ENCODE measurements around the gene ZNF507.
"Not testable (repeated sequence)": the region's sequence is repeated elsewhere in the genome, so short reads cannot be mapped to it uniquely, and the experiment has no call there.

The ZNF507 gene

GRCh38 chr19:32415246-32415645 lies 69.8 kb downstream of the ZNF507 start:
- no peak overlapping the region for H2AFZ ChIP-seq (ENCODE audit: low read length, unreplicated experiment)
- H3K27ac ChIP-seq (ENCODE audit: low read depth, low read length), result no peak overlapping the region
- H3K4me3 ChIP-seq (ENCODE audit: low read depth, low read length), result no peak overlapping the region
- H3K79me2 ChIP-seq (ENCODE audit: control insufficient read depth, insufficient read depth, low read length, unreplicated experiment), result no peaks in the 10 kb centered on the region
- peaks cover 2% of the 10 kb centered on the region for H3K36me3 ChIP-seq (ENCODE audit: insufficient read depth, low read length)
- H3K4me1 ChIP-seq (ENCODE audit: control insufficient read depth, insufficient read depth, low read length, unreplicated experiment), result no peaks in the 10 kb centered on the region
- no peaks in the 10 kb centered on the region for H3K27me3 ChIP-seq (ENCODE audit: insufficient read depth, low read length)

- Histone ChIP-seq H3K27me3 (ENCODE audit: insufficient read depth, low read length) (no peaks in the 10 kb centered on the region), H3K27ac (ENCODE audit: low read depth, low read length) (no peak overlapping the region), H2AFZ (ENCODE audit: low read length, unreplicated experiment) (no peak overlapping the region), H3K4me3 (ENCODE audit: low read depth, low read length) (no peak overlapping the region), H3K4me1 (ENCODE audit: control insufficient read depth, insufficient read depth, low read length, unreplicated experiment) (no peaks in the 10 kb centered on the region), H3K36me3 (ENCODE audit: insufficient read depth, low read length) (peaks cover 2% of the 10 kb centered on the region), H3K79me2 (ENCODE audit: control insufficient read depth, insufficient read depth, low read length, unreplicated experiment) (no peaks in the 10 kb centered on the region)
Observed at GRCh38 chr19:32415669-32416068, 70.3 kb downstream of the ZNF507 start.

GRCh38 chr19:32416749-32417456 lies 71.5 kb downstream of the ZNF507 start:
- Histone ChIP-seq H3K27ac (ENCODE audit: low read depth, low read length) (no peak overlapping the region), H3K36me3 (ENCODE audit: insufficient read depth, low read length) (no peaks in the 10 kb centered on the region; the same call in 1 of the 2 replicates), H3K27me3 (ENCODE audit: insufficient read depth, low read length) (no peaks in the 10 kb centered on the region)

GRCh38 chr19:32418155-32418554 lies 72.7 kb downstream of the ZNF507 start:
- no peaks in the 10 kb centered on the region; the same call in 1 of the 2 replicates for H3K36me3 ChIP-seq (ENCODE audit: insufficient read depth, low read length)
- no peak overlapping the region for H2AFZ ChIP-seq (ENCODE audit: low read length, unreplicated experiment)
- H3K27me3 ChIP-seq (ENCODE audit: insufficient read depth, low read length), result no peaks in the 10 kb centered on the region

More at GRCh38 chr19:32416749-32417456, 71.5 kb downstream of the ZNF507 start:
- H3K4me1 ChIP-seq (ENCODE audit: control insufficient read depth, insufficient read depth, low read length, unreplicated experiment), result no peaks in the 10 kb centered on the region
- H2AFZ ChIP-seq (ENCODE audit: low read length, unreplicated experiment), result no peak overlapping the region
- H3K79me2 ChIP-seq (ENCODE audit: control insufficient read depth, insufficient read depth, low read length, unreplicated experiment), result no peaks in the 10 kb centered on the region
- H3K4me3 ChIP-seq (ENCODE audit: low read depth, low read length), result no peak overlapping the region

GRCh38 chr19:32421589-32422361 lies 76.4 kb downstream of the ZNF507 start:
- Histone ChIP-seq H3K79me2 (ENCODE audit: control insufficient read depth, insufficient read depth, low read length, unreplicated experiment) (no peaks in the 10 kb centered on the region), H2AFZ (ENCODE audit: low read length, unreplicated experiment) (no peak overlapping the region), H3K27me3 (ENCODE audit: insufficient read depth, low read length) (no peaks in the 10 kb centered on the region), H3K36me3 (ENCODE audit: insufficient read depth, low read length) (no peaks in the 10 kb centered on the region), H3K27ac (ENCODE audit: low read depth, low read length) (no peak overlapping the region), H3K4me3 (ENCODE audit: low read depth, low read length) (no peak overlapping the region), H3K4me1 (ENCODE audit: control insufficient read depth, insufficient read depth, low read length, unreplicated experiment) (no peaks in the 10 kb centered on the region)

More at GRCh38 chr19:32418155-32418554, 72.7 kb downstream of the ZNF507 start:
- Histone ChIP-seq H3K4me1 (ENCODE audit: control insufficient read depth, insufficient read depth, low read length, unreplicated experiment) (no peaks in the 10 kb centered on the region), H3K27ac (ENCODE audit: low read depth, low read length) (no peak overlapping the region), H3K79me2 (ENCODE audit: control insufficient read depth, insufficient read depth, low read length, unreplicated experiment) (no peaks in the 10 kb centered on the region), H3K4me3 (ENCODE audit: low read depth, low read length) (no peak overlapping the region)

GRCh38 chr19:32422435-32422834 lies 77.0 kb downstream of the ZNF507 start:
- Histone ChIP-seq H3K79me2 (ENCODE audit: control insufficient read depth, insufficient read depth, low read length, unreplicated experiment) (no peaks in the 10 kb centered on the region), H3K4me1 (ENCODE audit: control insufficient read depth, insufficient read depth, low read length, unreplicated experiment) (no peaks in the 10 kb centered on the region), H3K27ac (ENCODE audit: low read depth, low read length) (no peak overlapping the region), H2AFZ (ENCODE audit: low read length, unreplicated experiment) (no peak overlapping the region), H3K36me3 (ENCODE audit: insufficient read depth, low read length) (no peaks in the 10 kb centered on the region), H3K4me3 (ENCODE audit: low read depth, low read length) (no peak overlapping the region), H3K27me3 (ENCODE audit: insufficient read depth, low read length) (no peaks in the 10 kb centered on the region)

- not testable (repeated sequence) for H3K4me1 ChIP-seq (ENCODE audit: control insufficient read depth, insufficient read depth, low read length, unreplicated experiment); H3K27me3 ChIP-seq (ENCODE audit: insufficient read depth, low read length); H3K79me2 ChIP-seq (ENCODE audit: control insufficient read depth, insufficient read depth, low read length, unreplicated experiment); H3K36me3 ChIP-seq (ENCODE audit: insufficient read depth, low read length); H3K27ac ChIP-seq (ENCODE audit: low read depth, low read length); H2AFZ ChIP-seq (ENCODE audit: low read length, unreplicated experiment); H3K4me3 ChIP-seq (ENCODE audit: low read depth, low read length)
Observed at GRCh38 chr19:32423944-32424343, 78.5 kb downstream of the ZNF507 start.

- Histone ChIP-seq H3K36me3 (ENCODE audit: insufficient read depth, low read length) (no peaks in the 10 kb centered on the region), H3K4me1 (ENCODE audit: control insufficient read depth, insufficient read depth, low read length, unreplicated experiment) (no peaks in the 10 kb centered on the region)
Observed at GRCh38 chr19:32427536-32427935, 82.1 kb downstream of the ZNF507 start.

GRCh38 chr19:32436692-32437091 lies 91.3 kb downstream of the ZNF507 start:
- no peak overlapping the region for H3K27ac ChIP-seq (ENCODE audit: low read depth, low read length)
- no peak overlapping the region for H2AFZ ChIP-seq (ENCODE audit: low read length, unreplicated experiment)
- H3K79me2 ChIP-seq (ENCODE audit: control insufficient read depth, insufficient read depth, low read length, unreplicated experiment), result no peaks in the 10 kb centered on the region
- H3K27me3 ChIP-seq (ENCODE audit: insufficient read depth, low read length), result no peaks in the 10 kb centered on the region
- H3K4me1 ChIP-seq (ENCODE audit: control insufficient read depth, insufficient read depth, low read length, unreplicated experiment), result no peaks in the 10 kb centered on the region
- no peak overlapping the region for H3K4me3 ChIP-seq (ENCODE audit: low read depth, low read length)
- no peaks in the 10 kb centered on the region; the same call in 1 of the 2 replicates for H3K36me3 ChIP-seq (ENCODE audit: insufficient read depth, low read length)

More at GRCh38 chr19:32427536-32427935, 82.1 kb downstream of the ZNF507 start:
- Histone ChIP-seq H3K27me3 (ENCODE audit: insufficient read depth, low read length) (no peaks in the 10 kb centered on the region), H3K27ac (ENCODE audit: low read depth, low read length) (no peak overlapping the region), H2AFZ (ENCODE audit: low read length, unreplicated experiment) (no peak overlapping the region), H3K79me2 (ENCODE audit: control insufficient read depth, insufficient read depth, low read length, unreplicated experiment) (no peaks in the 10 kb centered on the region), H3K4me3 (ENCODE audit: low read depth, low read length) (no peak overlapping the region)

GRCh38 chr19:32437096-32437495 lies 91.7 kb downstream of the ZNF507 start:
- Histone ChIP-seq H3K4me3 (ENCODE audit: low read depth, low read length) (no peak overlapping the region), H2AFZ (ENCODE audit: low read length, unreplicated experiment) (no peak overlapping the region), H3K27ac (ENCODE audit: low read depth, low read length) (no peak overlapping the region), H3K27me3 (ENCODE audit: insufficient read depth, low read length) (no peaks in the 10 kb centered on the region), H3K4me1 (ENCODE audit: control insufficient read depth, insufficient read depth, low read length, unreplicated experiment) (no peaks in the 10 kb centered on the region), H3K36me3 (ENCODE audit: insufficient read depth, low read length) (no peaks in the 10 kb centered on the region; the same call in 1 of the 2 replicates), H3K79me2 (ENCODE audit: control insufficient read depth, insufficient read depth, low read length, unreplicated experiment) (no peaks in the 10 kb centered on the region)
